ENCODE results near the gene KCNG2.

The KCNG2 gene

GRCh38 chr18:79889569-79889968 lies 91.8 kb downstream of the KCNG2 start:
- DNase-seq = no peak

DNA sequence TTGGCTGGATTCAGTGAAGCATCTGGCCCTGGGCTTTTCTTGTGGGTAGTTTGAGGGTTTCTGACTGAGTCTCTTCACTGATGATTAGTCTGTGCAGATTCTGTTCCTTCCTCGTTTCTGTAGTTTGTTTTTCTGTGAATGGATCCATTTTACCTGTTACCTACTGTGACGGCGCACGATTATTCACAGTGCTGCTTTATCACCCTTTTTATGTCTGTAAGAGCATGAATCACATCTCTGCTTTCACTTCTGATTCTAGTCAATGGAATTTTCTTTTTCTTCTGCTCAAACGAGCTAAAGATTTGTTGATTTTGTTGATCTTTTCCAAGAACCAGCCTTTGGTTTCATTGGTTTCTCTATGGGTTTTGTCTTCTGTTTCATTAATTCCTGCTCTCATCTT lies 92.9 kb downstream of the KCNG2 start:
- DNase-seq = no peak

DNA sequence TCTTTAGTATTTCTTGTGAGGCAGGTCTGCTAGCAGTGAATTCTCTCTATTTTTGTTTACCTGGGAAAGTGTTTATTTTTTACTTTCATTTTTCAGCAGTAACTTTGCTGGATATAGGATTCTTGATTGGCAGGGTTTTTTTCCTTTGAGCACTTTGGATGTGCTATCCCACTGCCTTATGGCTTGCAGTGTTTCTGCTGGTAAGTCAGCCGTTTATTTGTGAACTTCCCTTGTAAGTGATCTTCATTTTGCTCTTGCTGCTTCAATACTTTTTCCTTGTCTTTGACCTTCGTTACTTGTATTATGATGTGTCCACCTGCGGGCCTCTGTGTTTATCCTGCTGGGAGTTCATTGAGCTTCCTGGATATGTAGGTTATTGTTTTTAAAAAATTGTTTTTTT lies 99.0 kb downstream of the KCNG2 start:
- no peak for DNase-seq

DNA sequence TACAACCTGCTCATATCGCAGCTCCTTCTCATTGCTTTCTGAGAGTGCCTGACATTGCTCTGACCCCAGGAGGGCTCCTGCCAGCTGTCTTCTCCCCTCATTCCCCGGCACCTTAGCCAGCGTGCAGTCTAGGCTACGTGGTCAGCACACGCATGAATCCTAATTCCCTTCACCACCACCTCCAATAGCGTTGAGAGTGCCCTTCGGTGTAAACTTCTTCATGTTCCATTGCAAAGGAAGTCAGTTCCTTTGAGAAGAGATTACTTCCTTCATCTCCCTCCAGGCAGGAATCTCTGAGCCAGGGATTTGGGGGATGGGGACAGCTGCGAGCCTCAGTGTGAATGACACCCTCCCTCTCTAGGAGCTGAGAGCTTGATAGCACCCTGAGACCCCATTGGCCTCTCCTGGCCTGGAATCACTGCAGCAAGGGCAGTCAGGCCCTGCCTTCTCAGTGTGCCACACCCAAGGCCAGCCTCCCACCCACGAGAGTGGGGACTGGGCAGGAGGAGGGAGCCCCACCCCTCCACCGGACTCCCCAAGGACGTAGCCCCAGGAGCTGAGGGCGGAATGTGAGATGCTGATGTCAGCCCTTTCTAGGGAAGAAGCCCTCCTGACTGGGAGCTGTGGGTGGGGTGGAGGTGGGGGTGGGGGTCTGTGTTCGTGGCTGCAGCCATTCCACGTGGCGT lies 100.3 kb downstream of the KCNG2 start:
- no peak for DNase-seq

DNA sequence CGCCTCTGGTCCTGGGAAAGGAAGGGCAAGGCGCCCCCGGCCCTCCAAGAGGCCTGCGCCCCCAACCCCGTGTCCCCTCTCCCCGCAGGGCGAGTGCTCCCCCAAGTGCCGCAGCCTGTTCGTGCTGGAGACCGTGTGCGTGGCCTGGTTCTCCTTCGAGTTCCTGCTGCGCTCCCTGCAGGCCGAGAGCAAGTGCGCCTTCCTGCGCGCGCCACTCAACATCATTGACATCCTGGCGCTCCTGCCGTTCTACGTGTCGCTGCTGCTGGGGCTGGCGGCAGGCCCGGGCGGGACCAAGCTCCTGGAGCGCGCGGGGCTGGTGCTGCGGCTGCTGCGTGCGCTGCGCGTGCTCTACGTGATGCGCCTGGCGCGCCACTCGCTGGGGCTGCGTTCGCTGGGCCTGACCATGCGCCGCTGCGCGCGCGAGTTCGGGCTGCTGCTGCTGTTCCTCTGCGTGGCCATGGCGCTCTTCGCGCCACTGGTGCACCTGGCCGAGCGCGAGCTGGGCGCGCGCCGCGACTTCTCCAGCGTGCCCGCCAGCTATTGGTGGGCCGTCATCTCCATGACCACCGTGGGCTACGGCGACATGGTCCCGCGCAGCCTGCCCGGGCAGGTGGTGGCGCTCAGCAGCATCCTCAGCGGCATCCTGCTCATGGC lies 101.3 kb downstream of the KCNG2 start:
- DNase-seq = no peak

GRCh38 chr18:79899609-79900445 lies 102.1 kb downstream of the KCNG2 start:
- DNase-seq = no peak

DNA sequence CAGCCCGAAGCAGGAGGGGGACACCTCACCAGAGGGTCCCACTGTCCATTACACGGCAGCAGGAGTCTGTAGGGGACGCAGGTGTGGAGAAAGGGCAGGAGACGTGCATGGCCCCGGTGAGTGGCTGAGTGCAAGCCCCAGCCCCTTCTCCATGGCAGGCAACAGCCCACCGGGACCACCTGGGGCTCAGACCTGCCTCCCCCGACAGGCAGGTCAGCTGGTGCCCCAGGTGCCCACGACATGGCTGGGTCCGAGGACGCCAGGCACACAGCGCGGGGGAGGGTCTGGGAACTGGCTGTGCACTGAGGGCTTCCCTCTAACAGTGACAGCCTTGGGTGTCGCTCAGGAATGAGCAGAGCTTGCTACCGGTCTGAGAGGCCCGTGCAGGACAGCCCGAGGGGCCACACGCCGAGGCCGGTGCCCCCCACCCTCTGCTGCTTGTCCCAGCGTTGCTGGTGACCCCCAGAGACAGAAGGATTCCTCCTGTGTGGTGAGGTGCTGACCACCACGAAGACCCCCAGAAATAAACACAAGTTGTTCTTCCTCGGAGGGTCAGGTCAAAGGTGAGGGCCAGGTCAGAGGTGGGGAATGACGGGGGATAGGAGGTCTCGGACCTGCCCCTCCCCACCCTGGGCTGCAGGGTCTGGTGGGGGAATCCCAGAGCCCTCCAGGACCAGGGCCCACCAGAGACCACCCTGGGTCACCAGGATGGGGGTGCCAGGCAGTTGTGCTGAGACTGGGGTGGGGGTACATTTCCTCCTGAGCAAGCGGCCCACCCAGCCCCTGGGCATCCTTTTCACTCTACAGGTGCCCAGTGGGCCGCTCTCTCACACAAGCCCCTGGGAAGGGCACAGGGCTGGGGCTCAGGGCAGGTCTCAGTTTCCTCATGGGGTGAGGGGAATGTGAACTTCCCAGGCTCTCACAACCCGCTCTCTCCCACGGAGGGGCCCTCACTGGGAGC lies 103.2 kb downstream of the KCNG2 start:
- no peak for DNase-seq

DNA sequence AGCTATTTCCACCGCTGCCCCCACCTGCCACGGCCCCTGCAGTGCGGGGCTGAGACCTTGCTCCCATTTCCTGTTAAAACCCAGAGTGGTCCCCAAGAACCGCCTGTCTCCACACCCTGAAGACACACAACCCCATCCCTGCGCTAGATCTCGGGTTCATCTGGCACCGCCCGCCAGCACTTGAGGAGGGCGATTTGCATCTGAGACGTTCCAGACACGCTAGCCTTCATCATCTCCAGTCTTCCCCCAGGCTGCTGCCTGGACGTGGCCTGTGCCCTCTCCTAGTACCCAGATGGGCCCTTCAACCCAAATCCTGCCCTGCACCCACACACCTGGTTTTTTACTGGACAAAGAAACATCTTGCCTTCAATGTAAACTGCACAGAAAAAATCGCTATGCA lies 103.9 kb downstream of the KCNG2 start:
- no peak for DNase-seq

GRCh38 chr18:79902075-79902474 lies 104.3 kb downstream of the KCNG2 start:
- no peak for DNase-seq

- no peak for DNase-seq
Observed at GRCh38 chr18:79902640-79903039, 104.9 kb downstream of the KCNG2 start.

DNA sequence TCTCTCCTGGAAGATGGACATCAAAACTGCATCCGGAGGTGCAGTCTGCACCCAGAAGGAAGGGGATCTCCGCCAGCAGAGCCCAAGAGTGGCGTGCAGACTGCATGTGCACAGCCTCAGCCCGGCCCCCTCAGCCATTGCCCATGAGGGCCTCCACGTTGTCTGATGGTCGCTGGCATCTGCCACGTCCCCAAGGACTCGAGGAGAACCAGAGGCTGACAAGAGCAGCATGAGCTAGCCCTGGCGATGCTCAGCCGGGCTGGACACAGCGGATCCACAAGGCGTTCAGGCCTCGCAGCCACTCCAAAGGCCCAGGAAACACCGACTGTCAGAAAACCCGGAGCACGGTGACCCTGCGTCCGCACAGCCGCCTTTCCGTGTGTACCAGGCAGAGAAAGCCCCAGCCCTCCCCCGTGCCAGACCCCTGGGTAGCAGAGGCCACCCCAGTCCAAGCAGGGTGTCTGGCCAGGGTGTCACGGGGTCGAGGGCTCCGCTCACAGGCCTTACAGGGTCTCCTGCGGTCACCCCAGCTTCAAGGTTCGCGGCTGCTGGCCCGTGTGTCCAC lies 105.4 kb downstream of the KCNG2 start:
- no peak for DNase-seq

- DNase-seq = no peak
Observed at GRCh38 chr18:79903787-79904356, 106.1 kb downstream of the KCNG2 start.

DNA sequence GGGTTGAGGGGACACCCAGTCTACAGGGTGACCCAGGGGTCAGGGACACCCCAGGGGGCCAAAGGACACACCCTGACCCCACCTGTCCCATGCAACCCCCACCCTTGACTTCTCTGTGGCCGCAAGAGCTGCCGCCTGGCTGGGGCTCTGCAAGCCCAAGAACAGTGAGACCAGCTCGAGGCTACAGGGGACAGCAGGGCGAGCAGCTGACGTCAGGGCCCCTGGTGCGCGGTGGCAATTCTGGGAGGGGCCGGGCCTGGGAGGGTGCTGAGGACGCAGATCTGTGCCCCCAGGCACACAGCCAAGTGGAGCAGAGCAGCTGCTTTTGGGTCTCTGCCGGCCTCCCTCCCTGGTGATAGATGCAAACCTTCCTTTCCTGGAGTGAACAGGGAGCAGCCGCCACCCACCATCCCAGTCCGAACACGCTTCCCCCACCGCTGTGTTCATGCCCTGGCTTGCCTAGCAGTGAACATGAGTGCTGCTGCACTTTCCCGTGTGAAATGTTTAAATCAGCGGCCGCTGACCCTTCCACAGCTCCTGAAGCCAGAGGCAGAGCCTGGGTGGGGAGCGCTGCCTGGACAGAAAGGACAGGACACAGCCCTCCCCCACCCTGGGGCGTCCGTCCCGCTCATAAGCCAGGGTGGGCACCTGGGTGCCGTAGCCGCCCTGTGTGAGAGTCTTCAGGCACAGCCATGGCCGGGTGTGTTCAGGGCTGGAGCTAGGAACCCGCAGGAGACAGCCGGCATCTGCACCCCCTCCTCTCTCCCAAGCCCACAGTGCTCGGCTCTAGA lies 106.8 kb downstream of the KCNG2 start:
- DNase-seq = no peak

GRCh38 chr18:79905389-79905911 lies 107.7 kb downstream of the KCNG2 start:
- no peak for DNase-seq

DNA sequence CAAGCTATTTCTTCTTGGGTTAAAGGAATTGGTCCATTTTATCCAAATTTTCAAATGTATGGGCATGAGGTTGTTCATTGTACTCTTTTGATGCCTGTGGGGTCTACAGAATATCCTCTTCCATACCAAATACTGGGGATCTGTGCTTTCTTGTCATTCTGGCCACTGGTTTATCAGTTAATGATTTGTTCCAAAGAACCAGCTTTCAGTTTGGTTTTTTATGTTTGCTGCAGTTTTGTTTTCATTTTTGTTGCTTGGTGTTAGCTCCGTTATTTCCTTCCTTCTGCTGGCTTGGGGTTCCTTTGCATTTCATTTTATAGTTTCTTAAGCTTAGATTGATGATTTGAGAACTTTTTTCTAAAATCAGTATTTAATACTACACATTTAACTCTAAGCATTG lies 108.3 kb downstream of the KCNG2 start:
- no peak for DNase-seq

DNA sequence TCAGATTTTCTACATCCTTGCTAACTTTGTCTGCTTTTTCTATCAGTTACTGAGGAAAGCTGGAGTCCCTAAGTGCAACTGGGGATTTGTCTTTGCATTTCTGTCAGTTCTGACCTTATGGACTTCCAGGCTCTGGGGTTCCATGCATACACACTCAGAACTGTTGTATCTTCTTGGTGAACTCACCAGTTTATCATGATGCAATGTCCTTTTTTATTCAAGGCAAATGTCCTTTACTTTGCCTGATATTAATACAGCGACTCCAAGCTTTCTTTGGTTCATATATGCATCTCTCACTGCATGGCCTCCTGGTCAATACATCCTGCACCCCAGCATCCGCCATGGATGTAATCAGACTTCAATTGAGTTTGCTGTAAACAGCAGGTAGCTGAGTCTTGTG lies 109.0 kb downstream of the KCNG2 start:
- DNase-seq = no peak

DNA sequence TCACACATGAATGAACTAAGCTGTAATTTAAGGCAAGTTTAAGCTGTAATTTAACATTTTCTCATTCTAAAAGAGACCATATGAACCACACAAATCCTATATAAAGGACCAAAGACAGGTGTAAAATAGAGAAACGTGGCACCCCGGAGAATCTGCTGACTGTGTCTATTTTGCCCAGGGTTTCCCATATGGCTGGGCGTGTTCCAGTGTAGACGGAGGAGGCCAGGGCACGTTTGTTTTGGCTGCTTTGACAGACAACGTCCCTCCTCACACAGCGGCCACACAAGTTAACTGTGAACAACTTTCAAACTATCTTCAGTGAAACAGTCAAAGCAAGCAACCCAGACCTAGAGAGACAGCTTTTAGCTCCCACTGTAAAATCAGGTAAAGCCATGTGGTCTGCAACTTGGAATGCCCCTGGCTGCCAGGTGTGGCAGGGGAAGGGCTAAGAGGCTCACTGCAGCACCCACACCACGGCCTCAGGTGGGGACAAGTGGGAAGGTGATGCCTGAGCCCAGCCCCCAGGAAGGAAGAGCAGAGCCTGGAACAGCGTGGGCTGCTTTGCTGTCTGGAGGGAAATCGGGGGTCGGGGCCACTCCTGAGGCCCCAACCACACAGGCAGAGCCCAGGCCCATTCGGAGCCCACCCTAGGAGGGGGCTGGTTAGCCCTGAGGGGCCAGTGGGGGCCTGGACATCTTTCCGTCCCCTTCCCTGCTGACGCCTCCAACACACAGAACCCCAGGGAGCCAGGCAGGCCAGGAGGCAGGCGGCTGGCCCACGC lies 113.0 kb downstream of the KCNG2 start:
- no peak for DNase-seq

- DNase-seq = no peak
Observed at GRCh38 chr18:79911344-79912270, 113.9 kb downstream of the KCNG2 start.

- no peak for DNase-seq
Observed at GRCh38 chr18:79912409-79912991, 114.8 kb downstream of the KCNG2 start.

All from DMS153 (cell line).